SIG-M5 (cell line): ENCODE results near the gene CPN1.
A peak's percentile ranks its signal among the peaks of the same experiment; 100 is the strongest.
"Not testable (repeated sequence)": the region's sequence is repeated elsewhere in the genome, so short reads cannot be mapped to it uniquely, and the experiment has no call there.

Experiments
- DNase-seq: peaks from one replicate; lab custom pipeline; 2025; lab: John Stamatoyannopoulos, UW

CPN1 gene

GRCh38 chr10:100022403-100022802 lies 59.3 kb downstream of the CPN1 start:
- no peak for DNase-seq

GRCh38 chr10:100021322-100021721 lies 60.3 kb downstream of the CPN1 start:
- no peak for DNase-seq

GRCh38 chr10:100020886-100021253 lies 60.8 kb downstream of the CPN1 start:
- no peak for DNase-seq

GRCh38 chr10:100020142-100020885 lies 61.4 kb downstream of the CPN1 start:
- no peak for DNase-seq

GRCh38 chr10:100019787-100020141 lies 61.9 kb downstream of the CPN1 start:
- DNase-seq, result no peak

- DNase-seq, result no peak
Measured at GRCh38 chr10:100014071-100014762, 67.5 kb downstream of the CPN1 start.

- no peak for DNase-seq
Measured at GRCh38 chr10:100013621-100014020, 68.0 kb downstream of the CPN1 start.

GRCh38 chr10:100011906-100012305 lies 69.8 kb downstream of the CPN1 start:
- DNase-seq, result not testable (repeated sequence)

- DNase-seq, result no peak
Measured at GRCh38 chr10:100009793-100010676, 71.6 kb downstream of the CPN1 start, which contains the start of gene DNMBP. TSS of gene DNMBP (minus strand) at chr10:100009947. CDS start at chr10:99972124, 37,823 bp downstream.

- no peak for DNase-seq
Measured at GRCh38 chr10:100009283-100009792, 72.3 kb downstream of the CPN1 start.

- no peak for DNase-seq
Measured at GRCh38 chr10:100008708-100009282, 72.9 kb downstream of the CPN1 start.

- no peak for DNase-seq
Measured at GRCh38 chr10:100008142-100008522, 73.5 kb downstream of the CPN1 start.

GRCh38 chr10:100007231-100008141 lies 74.2 kb downstream of the CPN1 start:
- DNase-seq, result no peak

GRCh38 chr10:100006243-100006886 lies 75.3 kb downstream of the CPN1 start:
- peak; percentile 4 for DNase-seq

GRCh38 chr10:100004805-100005510 lies 76.7 kb downstream of the CPN1 start:
- DNase-seq, result no peak

- DNase-seq, result no peak
Measured at GRCh38 chr10:100000109-100000644, 81.5 kb downstream of the CPN1 start.

GRCh38 chr10:99999319-100000108 lies 82.2 kb downstream of the CPN1 start:
- no peak for DNase-seq

- DNase-seq, result no peak
Measured at GRCh38 chr10:99998889-99999288, 82.8 kb downstream of the CPN1 start.
